Transverse colon (tissue), 4 donors: ENCODE data around the gene C4orf54. TPM values are rescaled to one million over a fixed set of nuclear protein-coding genes. Genes with fewer than 3 reads are reported as not detected.

Experiments
- DNase-seq: peaks from one replicate; pipeline ENCODE4 v3.0.0-alpha.2; 2019
- H3K27ac ChIP-seq, 4 donors: fragments of 200-600 bp; sonication (generic); 2 replicates each; pipeline ENCODE4 v1.5.1; 2016 to 2018; ENCODE audit warnings: inconsistent platforms in 4 of 4
- H3K27me3 ChIP-seq: fragments of 200-600 bp; sonication (generic); 2 replicates; pipeline ENCODE4 v1.5.1; 2017; ENCODE audit warnings: inconsistent platforms
- H3K36me3 ChIP-seq, 4 donors: fragments of 200-600 bp; sonication (generic); 2 replicates each; pipeline ENCODE4 v1.5.1; 2017 to 2019; ENCODE audit warnings: inconsistent platforms in 4 of 4
- H3K4me1 ChIP-seq, 4 donors: fragments of 200-600 bp; sonication (generic); 2 replicates each; pipeline ENCODE4 v1.5.1; 2017 to 2020; ENCODE audit warnings: inconsistent platforms in 4 of 4
- H3K4me3 ChIP-seq, 4 donors: fragments of 200-600 bp; sonication (generic); 1 replicate in 1 of 4; 2 replicates in 3 of 4; pipeline versions ENCODE4 v1.5.1 to v1.6.1; 2017 to 2019; ENCODE audit warnings: inconsistent platforms in 4 of 4
- H3K9me3 ChIP-seq, 2 donors: fragments of 200-600 bp; sonication (generic); 2 replicates each; pipeline ENCODE4 v1.5.1; 2017 to 2019; ENCODE audit warnings: inconsistent platforms in 2 of 2
- EP300 ChIP-seq: sonication (generic); formaldehyde crosslinking; IDR thresholded peaks from one replicate; pipeline ENCODE4 v1.6.1; 2017; ENCODE audit warnings: antibody characterized with exemption, low read depth
- POLR2A ChIP-seq: fragments of 450-650 bp; IDR thresholded peaks from one replicate; pipeline ENCODE4 v1.6.1; 2016; ENCODE audit warnings: antibody characterized with exemption, mild to moderate bottlenecking, moderate library complexity
- POLR2AphosphoS5 ChIP-seq, 3 donors: sonication (generic); formaldehyde crosslinking; IDR thresholded peaks; one replicate each; pipeline ENCODE4 v1.6.1; 2016; ENCODE audit warnings: antibody characterized with exemption in 3 of 3
- WGBS, 2 donors: methylation state at CpG; one replicate each; pipeline ENCODE4 v1.1.5; 2018; ENCODE audit warnings: low coverage in 1 of 2; 5-methylcytosine and 5-hydroxymethylcytosine counted together
- in situ Hi-C, 4 donors: fragments of 200-750 bp; cut with MboI; loops; one replicate each; pipeline versions ENCODE4 v1.15.0 to v1.15.1; 2017; ENCODE audit warnings: low sequenced_read_pairs in 3 of 4, low pct_ligation_motif_present in 1 of 4, low pct_unique_long_range_greater_than_20kb in 1 of 4
- intact Hi-C: fragments of 100-400 bp; cut with DNase I; formaldehyde crosslinking; loops from one replicate; pipeline ENCODE4 v1.15.1; 2023; ENCODE audit warnings: low total_unique reads
- total RNA-seq, 4 donors: library from RNA; depleted of rRNA; stranded (reverse); fragments of >200 nt; gene quantifications; one replicate each; pipeline ENCODE4 v1.1.0, GENCODE V29; 2016
- TF ChIP-seq, protein P1 (sequence below), 5 experiments: fragments of 200-600 bp in 3 of 5; fragments of 450-650 bp in 2 of 5; sonication (generic) in 3 of 5; IDR thresholded peaks; 1 replicate in 2 of 5; 2 replicates in 3 of 5; pipeline ENCODE4 v1.5.1; 2016 to 2017; ENCODE audit warnings: antibody characterized with exemption in 5 of 5, inconsistent platforms in 3 of 5, mild to moderate bottlenecking in 2 of 5, moderate library complexity in 1 of 5

Gene C4orf54
- total RNA-seq, 4 donors from 2014 or later, result not detected

DNA sequence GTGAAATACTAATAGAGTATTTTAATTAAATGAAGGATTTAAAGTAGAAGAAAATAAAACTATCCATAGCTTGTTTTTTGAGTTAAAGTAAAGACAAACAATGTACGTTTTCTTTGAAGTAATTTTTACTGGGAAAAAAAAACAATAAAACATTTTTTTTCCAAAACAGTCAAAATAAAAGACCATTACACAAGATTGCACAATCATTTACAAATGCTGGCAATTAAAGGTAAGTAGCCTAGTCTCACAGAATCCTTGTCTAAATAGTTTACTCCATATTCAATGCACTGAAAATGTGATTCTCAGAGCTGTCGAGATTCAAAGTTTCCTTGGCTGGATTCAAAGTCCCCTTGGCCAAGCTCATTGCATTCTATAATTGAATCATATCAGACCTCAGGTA lies 21.2 kb downstream of the C4orf54 start:
- intact Hi-C loops (no loop called here), in situ Hi-C loops (no loop called here)
- Histone ChIP-seq H3K4me1 (no peaks in the 10 kb centered on the region), H3K9me3 (no peaks in the 10 kb centered on the region), H3K36me3 (no peaks in the 10 kb centered on the region), H3K4me3 (no peak overlapping the region), H3K27ac (no peak overlapping the region), H3K27me3 (no peaks in the 10 kb centered on the region)
- TF ChIP-seq, protein P1, sequence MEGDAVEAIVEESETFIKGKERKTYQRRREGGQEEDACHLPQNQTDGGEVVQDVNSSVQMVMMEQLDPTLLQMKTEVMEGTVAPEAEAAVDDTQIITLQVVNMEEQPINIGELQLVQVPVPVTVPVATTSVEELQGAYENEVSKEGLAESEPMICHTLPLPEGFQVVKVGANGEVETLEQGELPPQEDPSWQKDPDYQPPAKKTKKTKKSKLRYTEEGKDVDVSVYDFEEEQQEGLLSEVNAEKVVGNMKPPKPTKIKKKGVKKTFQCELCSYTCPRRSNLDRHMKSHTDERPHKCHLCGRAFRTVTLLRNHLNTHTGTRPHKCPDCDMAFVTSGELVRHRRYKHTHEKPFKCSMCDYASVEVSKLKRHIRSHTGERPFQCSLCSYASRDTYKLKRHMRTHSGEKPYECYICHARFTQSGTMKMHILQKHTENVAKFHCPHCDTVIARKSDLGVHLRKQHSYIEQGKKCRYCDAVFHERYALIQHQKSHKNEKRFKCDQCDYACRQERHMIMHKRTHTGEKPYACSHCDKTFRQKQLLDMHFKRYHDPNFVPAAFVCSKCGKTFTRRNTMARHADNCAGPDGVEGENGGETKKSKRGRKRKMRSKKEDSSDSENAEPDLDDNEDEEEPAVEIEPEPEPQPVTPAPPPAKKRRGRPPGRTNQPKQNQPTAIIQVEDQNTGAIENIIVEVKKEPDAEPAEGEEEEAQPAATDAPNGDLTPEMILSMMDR (IDR thresholded peaks at IDR 0.05), result no peak
- no peak for TF ChIP-seq EP300
- 66 to 67% methylated on average over 1 to 2 of the region's 2 CpGs for WGBS, 2 donors
- DNase-seq, result no peak

DNA sequence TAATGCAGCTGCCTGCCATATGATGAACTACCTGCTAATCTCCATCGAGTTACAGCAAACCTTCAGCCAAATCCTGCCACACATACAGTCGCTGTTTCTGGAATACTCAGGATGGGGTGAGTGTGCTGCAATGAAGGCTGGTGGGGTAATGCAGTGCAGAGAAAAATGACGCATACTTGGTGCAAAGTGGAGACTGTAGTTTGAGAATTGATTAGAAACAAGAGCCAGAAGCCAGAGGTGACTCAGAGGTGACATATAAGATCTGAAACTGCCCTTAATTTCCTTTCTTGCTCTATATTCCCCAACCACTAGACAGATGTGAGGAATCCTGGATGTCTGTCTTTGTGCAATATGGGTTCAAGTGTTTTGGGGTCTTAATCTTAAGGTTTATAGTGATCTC lies 22.0 kb downstream of the C4orf54 start:
- in situ Hi-C loops, result no loop called here
- Histone ChIP-seq H3K9me3 (no peaks in the 10 kb centered on the region), H3K27me3 (no peaks in the 10 kb centered on the region), H3K27ac (no peak overlapping the region), H3K4me1 (no peaks in the 10 kb centered on the region), H3K36me3 (no peaks in the 10 kb centered on the region), H3K4me3 (no peak overlapping the region)
- intact Hi-C loops, result no loop called here
- 74 to 92% methylated on average over 3 of the region's 3 CpGs for WGBS, 2 donors
- TF ChIP-seq POLR2A (no peak), EP300 (no peak), POLR2AphosphoS5 (IDR thresholded peaks at IDR 0.05) (no peak)
- TF ChIP-seq, protein P1 (IDR thresholded peaks at IDR 0.05), result no peak
- DNase-seq, result no peak

DNA sequence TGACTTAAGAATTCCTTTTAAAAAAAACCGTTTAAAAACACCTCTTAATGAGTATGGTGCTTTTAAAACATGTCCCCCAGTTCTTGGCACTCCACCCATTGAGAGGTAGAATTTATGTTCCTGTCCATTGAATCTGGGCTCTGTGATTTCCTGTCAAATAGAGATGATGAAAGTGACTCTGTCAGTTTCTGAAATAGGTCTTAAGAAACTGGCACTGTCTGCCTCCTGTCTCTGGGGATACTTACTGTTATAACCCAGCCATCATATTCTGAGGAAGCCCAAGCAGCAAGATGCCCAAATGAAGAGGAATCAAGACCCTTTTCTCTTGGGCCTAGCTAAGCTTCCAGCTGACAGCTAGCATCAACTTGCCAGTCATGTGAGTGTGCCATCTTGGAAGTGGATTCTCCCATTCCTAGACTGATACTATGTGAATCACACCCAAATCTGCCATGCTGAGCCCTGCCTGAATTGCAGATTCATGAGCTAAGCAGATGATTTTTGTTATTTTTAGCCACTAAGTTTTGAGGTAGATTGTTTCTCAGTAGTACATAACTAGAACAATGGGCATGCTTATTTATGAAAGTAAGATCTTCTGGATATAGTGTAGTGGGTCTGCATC lies 22.8 kb downstream of the C4orf54 start:
- no peaks in the 10 kb centered on the region for H3K27me3 ChIP-seq
- H3K4me1 ChIP-seq, result no peaks in the 10 kb centered on the region
- no peak overlapping the region for H3K4me3 ChIP-seq
- 40 to 42% methylated on average over 1 of the region's 1 CpG for WGBS, 2 donors
- H3K27ac ChIP-seq, result no peak overlapping the region
- in situ Hi-C loops (no loop called here), intact Hi-C loops (no loop called here)
- TF ChIP-seq EP300, result no peak
- no peak for TF ChIP-seq POLR2A
- no peak for TF ChIP-seq POLR2AphosphoS5 (IDR thresholded peaks at IDR 0.05)
- TF ChIP-seq, protein P1 (IDR thresholded peaks at IDR 0.05), result no peak
- no peak for DNase-seq
- no peaks in the 10 kb centered on the region for H3K9me3 ChIP-seq
- H3K36me3 ChIP-seq, result no peaks in the 10 kb centered on the region

DNA sequence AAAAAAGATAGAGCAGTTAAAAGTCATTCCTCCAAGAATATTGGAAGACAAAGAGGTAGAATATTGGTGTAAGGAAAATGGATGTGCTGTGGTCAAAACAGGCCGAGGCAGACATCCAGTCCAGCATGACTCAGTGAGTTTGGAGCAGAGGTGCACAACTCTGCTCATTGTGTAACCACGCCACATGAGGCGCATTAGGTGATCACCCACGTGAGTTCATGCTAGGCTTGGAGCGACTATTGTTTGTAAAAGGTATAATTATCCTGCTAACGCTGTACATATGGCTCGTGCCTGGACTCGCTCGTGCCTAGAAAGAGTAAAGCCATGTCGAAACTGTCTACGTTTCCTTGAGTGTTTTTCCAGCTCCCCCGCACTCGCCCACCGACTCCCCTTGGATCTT lies 23.9 kb downstream of the C4orf54 start:
- intact Hi-C loops (no loop called here), in situ Hi-C loops (no loop called here)
- no peaks in the 10 kb centered on the region for H3K9me3 ChIP-seq
- no peaks in the 10 kb centered on the region for H3K4me1 ChIP-seq
- WGBS, 2 donors, result 84 to 91% methylated on average over 11 to 14 of the region's 14 CpGs
- H3K36me3 ChIP-seq, result no peaks in the 10 kb centered on the region
- no peak overlapping the region for H3K4me3 ChIP-seq
- TF ChIP-seq EP300 (no peak), POLR2AphosphoS5 (IDR thresholded peaks at IDR 0.05) (no peak), POLR2A (no peak)
- TF ChIP-seq, protein P1 (IDR thresholded peaks at IDR 0.05), result no peak
- H3K27ac ChIP-seq, result no peak overlapping the region
- DNase-seq, result no peak
- no peaks in the 10 kb centered on the region for H3K27me3 ChIP-seq
